COR-L47 (cell line): ENCODE measurements around the gene VAV3.

Experiments used
- DNase-seq: peaks from one replicate; lab custom pipeline; 2025; lab: John Stamatoyannopoulos, UW

Gene VAV3

GRCh38 chr1:107637101-107637500, 327.9 kb downstream of the VAV3 start:
- no peak for DNase-seq

- no peak for DNase-seq
Measured at GRCh38 chr1:107633596-107633995, 331.4 kb downstream of the VAV3 start.

GRCh38 chr1:107626073-107626796, 338.7 kb downstream of the VAV3 start:
- no peak for DNase-seq

GRCh38 chr1:107625405-107626029, 339.5 kb downstream of the VAV3 start:
- no peak for DNase-seq

DNA sequence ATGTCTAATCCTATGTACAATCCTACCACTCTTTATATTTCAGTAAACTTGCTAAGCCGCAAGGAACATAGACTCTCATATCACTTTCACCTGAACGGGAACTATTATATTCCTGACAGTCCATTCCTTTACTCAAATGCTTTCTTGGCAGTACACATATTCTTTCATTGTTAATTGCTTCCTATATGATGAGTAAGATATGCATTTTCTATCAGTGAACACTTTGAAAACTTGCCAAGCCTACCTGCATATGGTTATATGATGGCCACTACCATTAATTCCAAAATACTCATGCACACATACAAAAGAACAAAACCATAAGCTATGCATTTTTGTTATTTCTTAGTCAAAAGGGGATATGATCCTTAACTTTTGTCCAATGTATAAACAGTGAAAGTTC, 341.5 kb downstream of the VAV3 start:
- DNase-seq = no peak

- DNase-seq = no peak
Measured at GRCh38 chr1:107622966-107623365, 342.0 kb downstream of the VAV3 start.

- DNase-seq = no peak
Measured at GRCh38 chr1:107622535-107622934, 342.4 kb downstream of the VAV3 start.

DNA sequence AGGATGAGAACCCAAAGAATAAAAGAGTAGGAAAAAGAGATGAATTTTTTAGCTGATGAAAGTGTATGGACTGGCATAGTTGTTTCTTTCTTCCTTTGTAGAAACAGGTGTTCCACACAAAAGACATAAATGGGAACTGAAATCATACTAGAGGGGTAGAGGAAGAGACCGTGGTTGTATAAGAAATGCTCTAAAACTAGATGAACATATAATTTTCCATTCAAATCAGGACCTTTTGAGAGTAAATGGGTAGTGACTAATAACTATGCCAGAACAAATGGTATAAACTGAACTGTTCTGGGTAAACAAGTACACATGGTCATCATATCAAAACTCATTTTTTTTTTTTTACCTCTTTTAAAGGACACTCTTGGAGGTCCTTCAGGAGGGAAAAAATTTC, 344.2 kb downstream of the VAV3 start:
- DNase-seq = no peak

DNA sequence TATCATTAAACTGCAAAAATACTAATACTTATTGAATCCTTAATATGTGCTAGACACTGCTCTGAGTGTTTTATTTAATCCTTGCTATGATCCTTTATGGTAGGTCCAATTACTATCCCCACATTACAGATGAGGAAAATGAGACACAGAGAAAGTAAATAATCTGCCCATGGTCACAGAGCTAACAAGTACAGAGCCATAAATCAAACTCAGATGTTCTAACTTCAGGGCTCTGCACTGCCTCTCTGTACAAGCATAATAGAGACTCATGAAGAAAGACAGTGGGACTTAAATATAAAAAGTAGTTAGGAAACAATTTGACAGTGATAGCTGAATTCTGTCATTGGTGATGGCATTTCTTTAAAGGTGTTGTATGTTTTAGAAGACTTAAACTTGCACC, 346.4 kb downstream of the VAV3 start:
- DNase-seq = no peak

DNA sequence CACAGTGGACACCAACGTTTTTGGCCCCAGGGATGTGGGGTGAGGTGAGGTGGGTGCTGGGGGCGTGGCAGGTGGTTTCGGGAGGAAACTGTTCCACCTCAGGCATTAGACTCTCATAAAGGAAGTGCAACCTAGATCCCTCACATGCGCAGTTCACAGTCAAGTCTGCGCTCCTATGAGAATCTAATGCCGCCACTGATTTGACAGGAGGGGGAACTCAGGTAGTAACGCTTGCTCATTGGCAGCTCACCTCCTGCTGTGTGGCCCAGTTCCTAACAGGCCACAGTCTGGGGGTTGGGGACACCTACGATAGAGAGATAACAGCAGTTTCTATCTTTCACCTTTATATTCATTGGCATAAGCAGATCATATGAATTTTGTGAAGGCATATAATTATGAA, 347.1 kb downstream of the VAV3 start:
- DNase-seq = no peak

DNA sequence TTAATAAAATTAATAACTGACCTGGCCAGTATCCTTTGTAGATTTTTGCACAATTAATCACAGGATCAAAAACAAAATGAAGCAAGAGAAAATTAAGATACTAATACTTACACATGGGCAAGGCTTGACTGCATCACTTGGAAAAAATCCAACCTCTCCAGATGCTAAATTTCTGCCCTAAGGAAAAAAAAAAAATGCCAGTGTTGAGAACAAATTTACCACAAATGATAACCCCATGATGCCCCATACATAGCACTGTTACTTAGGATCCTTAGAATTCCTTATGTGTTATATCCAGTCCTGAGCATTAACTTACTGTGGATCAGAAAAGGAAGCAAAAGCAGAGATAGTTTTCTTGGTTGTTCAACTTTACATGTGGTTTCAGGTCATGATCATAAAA, 347.5 kb downstream of the VAV3 start:
- DNase-seq = no peak

GRCh38 chr1:107609808-107610207, 355.2 kb downstream of the VAV3 start:
- DNase-seq = no peak

GRCh38 chr1:107604825-107605224, 360.2 kb downstream of the VAV3 start:
- no peak for DNase-seq

- no peak for DNase-seq
Measured at GRCh38 chr1:107600607-107601160, 364.3 kb downstream of the VAV3 start.

- no peak for DNase-seq
Measured at GRCh38 chr1:107599220-107599619, 365.8 kb downstream of the VAV3 start.

- DNase-seq = no peak
Measured at GRCh38 chr1:107597290-107597689, 367.7 kb downstream of the VAV3 start.

DNA sequence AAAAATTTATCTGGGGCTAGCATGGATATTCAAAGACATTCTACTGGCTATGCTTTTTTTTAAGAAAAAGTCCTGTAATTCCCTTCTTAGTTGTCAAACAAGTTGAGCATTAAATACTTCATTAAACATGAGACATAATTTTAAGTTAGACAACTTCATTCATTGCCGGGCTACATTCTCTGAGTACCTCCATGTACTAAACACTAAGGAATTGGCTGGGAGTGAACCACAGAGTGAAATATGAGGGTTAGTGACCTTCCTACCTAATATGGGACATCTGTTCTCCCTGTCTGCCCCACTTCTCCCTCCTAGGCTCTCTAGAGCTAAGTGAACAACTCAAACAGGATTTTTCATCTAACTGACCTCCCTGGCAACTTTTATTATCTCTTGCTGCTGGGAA, 370.4 kb downstream of the VAV3 start:
- no peak for DNase-seq

DNA sequence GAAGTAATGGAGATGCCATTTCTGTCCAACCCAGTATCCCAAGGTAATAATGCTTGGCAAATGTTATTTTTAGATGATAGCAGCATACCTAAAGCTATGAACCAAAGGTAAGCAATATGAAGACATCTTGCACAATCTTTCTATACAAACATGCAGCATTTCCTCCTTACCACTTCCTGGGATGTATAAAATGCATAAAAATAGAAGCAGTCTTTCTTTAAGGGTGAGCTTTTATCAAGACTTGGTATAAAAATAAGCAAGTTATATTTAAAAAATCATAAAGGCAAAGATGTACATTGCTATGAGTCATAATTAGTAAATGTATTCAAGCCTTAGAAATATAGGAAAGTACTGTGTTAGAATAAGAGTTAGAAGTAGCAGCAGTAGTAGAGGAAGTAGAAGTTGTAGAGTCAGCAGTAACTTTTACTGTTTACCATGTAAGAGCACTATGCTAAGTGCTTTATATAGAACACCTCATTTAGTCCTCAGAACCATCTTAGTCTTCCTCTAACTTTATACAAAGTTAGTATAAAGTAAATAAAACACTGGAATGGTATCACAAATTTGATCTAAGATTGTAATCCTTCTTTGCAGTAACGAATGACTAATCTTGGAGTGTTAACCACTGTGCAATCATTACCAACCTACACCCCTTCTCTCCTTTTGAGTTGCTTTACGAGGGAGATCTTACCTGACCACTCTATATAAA, 371.3 kb downstream of the VAV3 start:
- no peak for DNase-seq

GRCh38 chr1:107590900-107591622, 373.9 kb downstream of the VAV3 start:
- DNase-seq = no peak

DNA sequence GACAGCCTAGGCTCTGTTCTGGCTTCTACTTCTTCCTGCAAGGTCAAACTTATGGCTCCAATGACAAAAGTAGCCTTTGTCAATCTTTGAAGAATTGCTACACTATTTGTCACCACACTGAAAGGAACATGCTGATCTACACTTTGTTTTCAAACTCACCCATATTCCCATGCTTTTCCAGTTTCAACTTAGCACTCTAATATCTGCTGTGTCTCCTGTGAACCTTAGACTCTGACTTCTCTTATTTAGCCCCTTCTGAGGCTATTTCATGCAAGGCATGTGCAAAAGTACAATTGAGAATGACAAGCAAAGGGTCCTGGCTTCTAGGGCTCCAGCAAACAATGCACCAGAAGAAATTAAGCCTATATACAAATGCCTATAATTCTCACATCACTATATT, 374.9 kb downstream of the VAV3 start:
- no peak for DNase-seq

GRCh38 chr1:107588321-107588720, 376.7 kb downstream of the VAV3 start:
- no peak for DNase-seq

- no peak for DNase-seq
Measured at GRCh38 chr1:107575226-107575625, 389.8 kb downstream of the VAV3 start.
